GM21529 (cell line): ENCODE data around the gene GALNT17.

Experiments
- ATAC-seq: cut with Tn5 transposase; IDR thresholded peaks from one replicate; pipeline ENCODE4 v1.9.1; 2021; ENCODE audit not compliant: unreplicated experiment

Gene GALNT17

GRCh38 chr7:71384094-71384493, 252.2 kb downstream of the GALNT17 start:
- ATAC-seq, result no peak

GRCh38 chr7:71385330-71385729, 253.4 kb downstream of the GALNT17 start:
- no peak for ATAC-seq

- no peak for ATAC-seq
Observed at GRCh38 chr7:71386152-71386785, 254.3 kb downstream of the GALNT17 start.

GRCh38 chr7:71388181-71388580, 256.2 kb downstream of the GALNT17 start:
- no peak for ATAC-seq

GRCh38 chr7:71389976-71390375, 258.0 kb downstream of the GALNT17 start:
- ATAC-seq, result no peak

GRCh38 chr7:71393661-71394060, 261.7 kb downstream of the GALNT17 start:
- ATAC-seq, result no peak

- ATAC-seq, result no peak
Observed at GRCh38 chr7:71402684-71403083, 270.7 kb downstream of the GALNT17 start.

- ATAC-seq, result no peak
Observed at GRCh38 chr7:71403202-71403946, 271.4 kb downstream of the GALNT17 start.

- ATAC-seq, result no peak
Observed at GRCh38 chr7:71404726-71405345, 272.9 kb downstream of the GALNT17 start.

GRCh38 chr7:71408271-71408670, 276.3 kb downstream of the GALNT17 start:
- no peak for ATAC-seq

- ATAC-seq, result no peak
Observed at GRCh38 chr7:71409550-71410157, 277.7 kb downstream of the GALNT17 start.

GRCh38 chr7:71411475-71411874, 279.5 kb downstream of the GALNT17 start:
- no peak for ATAC-seq

GRCh38 chr7:71414490-71414889, 282.5 kb downstream of the GALNT17 start:
- no peak for ATAC-seq

- no peak for ATAC-seq
Observed at GRCh38 chr7:71419546-71420337, 287.8 kb downstream of the GALNT17 start.

GRCh38 chr7:71422104-71422503, 290.2 kb downstream of the GALNT17 start:
- no peak for ATAC-seq

GRCh38 chr7:71424166-71425035, 292.5 kb downstream of the GALNT17 start:
- no peak for ATAC-seq

GRCh38 chr7:71429083-71429482, 297.1 kb downstream of the GALNT17 start:
- no peak for ATAC-seq

- no peak for ATAC-seq
Observed at GRCh38 chr7:71430246-71430645, 298.3 kb downstream of the GALNT17 start.

GRCh38 chr7:71439321-71439720, 307.4 kb downstream of the GALNT17 start:
- no peak for ATAC-seq
